Renal pelvis (tissue), 4 donors: ENCODE measurements around the gene TEX51. TPM values are rescaled to one million over a fixed set of nuclear protein-coding genes. Genes with fewer than 3 reads are reported as not detected.
A peak's percentile ranks its signal among the peaks of the same experiment; 100 is the strongest.

ENCODE experiments used
- DNase-seq: peaks from one replicate; pipeline ENCODE4 v3.0.0-alpha.2; 2013
- polyA plus RNA-seq, 3 donors: library from polyadenylated mRNA; unstranded; fragments of 120-200 nt; gene quantifications; one replicate each; pipeline ENCODE4 v1.2.1, GENCODE V29; 2013; ENCODE audit not compliant: insufficient read length in 3 of 3

Gene TEX51
- polyA plus RNA-seq, 3 donors, result 0.11 TPM; not detected in 2

DNA sequence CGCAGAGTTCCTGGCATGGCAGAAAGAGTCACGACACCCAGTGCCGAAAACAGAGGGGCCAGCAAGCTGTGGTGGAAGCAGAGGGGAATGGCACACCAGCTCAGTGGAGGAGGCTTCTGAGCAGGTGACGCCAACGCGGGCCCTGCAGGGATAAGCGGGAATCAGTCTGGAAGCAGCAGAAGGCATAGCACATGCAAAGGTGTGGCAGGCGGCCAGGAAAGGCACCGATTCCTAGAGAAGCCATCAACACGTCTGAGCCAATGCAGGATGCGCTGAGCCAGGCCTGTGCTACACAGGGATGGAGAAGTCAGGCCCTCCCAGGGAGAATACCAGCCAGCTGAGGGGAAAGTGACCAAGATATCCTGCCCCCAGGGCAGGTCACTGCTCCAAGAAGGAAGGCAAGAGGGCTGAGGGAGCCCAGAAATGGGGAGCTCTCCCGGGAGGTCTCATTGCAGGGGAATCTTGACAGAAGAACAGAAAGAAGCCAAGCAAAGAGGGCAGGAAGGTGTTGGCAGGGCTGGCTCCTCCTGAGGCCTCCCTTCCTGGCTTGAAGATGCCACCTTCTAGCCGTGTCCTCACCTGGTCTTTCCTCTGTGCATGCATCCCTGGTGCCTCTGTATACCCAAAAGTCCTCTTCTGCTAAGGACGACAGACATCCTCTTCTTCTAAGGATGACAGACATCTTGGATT is 16.3 kb downstream of the TEX51 start:
- DNase-seq, result no peak

DNA sequence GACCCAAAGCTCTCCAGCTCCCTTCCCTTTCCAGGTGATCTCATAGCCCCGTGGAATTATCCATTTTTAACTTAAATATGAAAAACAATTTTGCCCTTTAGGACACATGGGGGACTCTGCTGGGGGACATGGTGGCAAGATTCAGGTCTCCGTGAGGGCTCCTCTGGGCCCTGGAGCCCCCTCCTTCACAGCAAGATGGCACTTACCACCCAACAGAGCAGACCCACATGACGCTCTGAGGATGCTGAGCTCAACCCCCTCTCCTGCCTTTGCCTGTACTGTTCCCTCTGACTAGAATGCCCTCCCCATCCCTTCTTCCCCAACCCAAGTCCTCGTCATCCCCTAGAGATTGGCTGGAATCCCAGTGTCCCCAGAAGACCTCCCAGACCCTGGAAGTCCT is 17.2 kb downstream of the TEX51 start:
- DNase-seq, result no peak

DNA sequence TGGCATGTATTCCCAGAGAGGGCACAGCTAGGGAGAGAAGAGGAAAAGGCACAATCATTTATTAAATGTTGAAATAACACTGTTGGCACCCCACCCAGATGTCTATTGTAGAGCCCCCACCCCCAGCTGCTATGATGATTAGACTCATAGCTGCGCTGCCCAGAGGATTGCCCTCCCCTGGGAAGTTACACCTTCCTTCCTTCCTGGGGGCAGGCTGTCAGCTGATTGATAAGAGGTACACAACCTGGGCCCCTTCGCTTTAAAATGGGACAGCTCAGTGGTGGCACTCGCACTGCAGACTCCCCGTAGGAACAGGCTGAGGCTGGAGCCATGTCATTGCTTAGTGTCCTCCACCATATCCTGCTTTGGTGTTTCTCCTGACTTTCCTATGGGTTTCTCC is 18.1 kb downstream of the TEX51 start:
- no peak for DNase-seq

GRCh38 chr2:126921066-126921465 is 22.4 kb downstream of the TEX51 start:
- no peak for DNase-seq

- DNase-seq, result no peak
Measured at GRCh38 chr2:126930970-126931590, 32.4 kb downstream of the TEX51 start.

DNA sequence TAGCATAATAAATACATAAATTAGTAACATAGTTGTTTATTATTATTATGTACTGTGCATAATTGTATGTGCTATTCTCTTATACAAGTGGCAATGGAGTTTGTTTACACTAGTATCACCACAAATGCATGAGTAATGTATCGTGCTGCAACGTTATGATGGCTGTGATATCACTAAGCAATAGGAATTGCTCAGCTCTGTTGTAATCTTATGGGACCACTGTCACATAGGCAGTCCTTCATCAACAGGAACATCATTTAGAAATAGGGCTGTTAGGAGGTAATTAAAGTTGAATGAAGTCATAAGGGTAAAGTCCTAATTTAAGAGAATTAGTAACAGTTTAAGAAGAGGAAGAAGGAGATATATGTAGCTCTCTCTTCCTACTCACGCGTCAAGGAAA is 33.8 kb downstream of the TEX51 start:
- no peak for DNase-seq

GRCh38 chr2:126932966-126933710 is 34.4 kb downstream of the TEX51 start:
- peak; percentile 64 for DNase-seq

DNA sequence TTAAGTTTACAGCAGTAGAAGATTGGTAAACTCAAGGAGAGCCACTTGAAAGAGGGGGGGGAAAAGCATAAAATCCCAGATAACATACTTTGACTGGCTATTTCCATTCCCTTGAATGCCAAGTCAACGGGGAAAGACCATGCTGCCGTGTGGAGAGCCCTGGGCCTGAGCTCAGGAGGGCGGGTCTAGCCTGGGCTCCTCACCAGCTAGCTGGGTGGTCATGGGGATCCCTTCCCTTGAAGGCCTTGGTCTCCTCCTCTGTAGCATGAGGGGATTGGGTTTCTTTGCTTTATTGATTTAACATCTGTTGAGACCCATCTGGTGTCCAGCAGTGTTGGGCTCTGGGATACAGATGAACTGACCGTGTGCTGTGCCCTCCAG is 35.0 kb downstream of the TEX51 start:
- no peak for DNase-seq

DNA sequence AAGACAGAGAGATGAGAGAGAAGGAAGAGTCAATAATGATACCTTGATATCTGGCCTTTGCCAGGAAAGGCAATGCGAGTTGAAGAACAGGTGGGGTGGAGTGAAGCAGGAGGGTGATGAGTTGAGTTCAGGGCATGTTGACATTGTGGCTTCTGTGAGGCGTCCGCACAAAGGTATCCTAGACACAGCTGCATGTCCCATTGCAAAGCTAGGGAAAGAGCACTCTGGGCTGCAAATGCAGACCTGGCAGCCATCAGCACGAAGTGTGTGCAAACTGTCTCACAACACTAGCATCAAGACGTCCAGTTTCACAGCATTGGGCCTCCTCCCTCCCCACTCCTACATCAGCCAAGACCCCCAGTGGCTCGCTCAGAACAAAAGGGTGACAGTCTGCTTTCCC is 36.1 kb downstream of the TEX51 start:
- no peak for DNase-seq

GRCh38 chr2:126935774-126936173 is 37.1 kb downstream of the TEX51 start:
- DNase-seq, result no peak

DNA sequence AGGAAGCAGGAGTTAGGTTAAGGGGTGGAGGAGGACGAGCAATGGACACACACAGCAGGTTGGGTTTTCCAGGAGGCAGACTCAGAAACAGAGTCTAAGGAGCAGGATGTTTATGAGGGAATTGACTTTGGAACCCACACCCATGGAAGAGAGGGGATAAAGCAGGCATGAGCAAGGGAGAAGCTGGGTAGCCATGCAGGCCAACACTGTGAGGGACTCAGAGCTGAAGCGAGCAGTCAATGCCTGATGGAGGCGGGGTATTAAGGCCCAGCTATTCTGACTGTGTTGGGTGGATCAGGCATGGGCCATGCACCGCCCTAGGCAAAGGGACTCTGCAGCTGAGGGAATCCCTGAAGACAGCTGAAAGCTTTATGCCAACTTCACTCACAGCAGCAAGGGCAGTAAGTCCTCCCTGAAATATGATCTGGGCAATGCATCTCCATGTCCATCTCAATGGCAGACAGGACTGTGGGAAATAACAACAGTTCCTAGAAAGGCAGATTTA is 37.6 kb downstream of the TEX51 start:
- no peak for DNase-seq

DNA sequence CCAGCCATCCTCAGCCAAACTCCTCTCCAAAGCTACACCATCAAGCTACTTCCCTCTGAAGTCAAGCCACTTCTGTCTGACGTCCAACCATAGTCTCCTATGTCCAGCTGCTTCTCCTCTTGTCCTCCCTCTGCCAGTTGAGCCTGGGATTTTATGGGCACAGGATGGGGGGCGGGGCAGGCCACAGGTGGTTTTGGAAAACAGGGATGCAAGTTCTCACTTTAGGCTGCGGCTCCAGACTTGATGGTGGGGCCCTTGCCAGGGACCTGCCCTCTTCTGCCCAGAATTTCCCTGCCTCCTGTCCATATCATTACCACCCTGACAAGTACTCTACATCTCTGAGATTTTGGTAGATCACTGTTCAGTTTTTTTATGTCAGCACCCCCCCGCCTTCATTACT is 41.6 kb downstream of the TEX51 start:
- DNase-seq, result no peak

GRCh38 chr2:126942427-126943203 is 43.9 kb downstream of the TEX51 start:
- no peak for DNase-seq

DNA sequence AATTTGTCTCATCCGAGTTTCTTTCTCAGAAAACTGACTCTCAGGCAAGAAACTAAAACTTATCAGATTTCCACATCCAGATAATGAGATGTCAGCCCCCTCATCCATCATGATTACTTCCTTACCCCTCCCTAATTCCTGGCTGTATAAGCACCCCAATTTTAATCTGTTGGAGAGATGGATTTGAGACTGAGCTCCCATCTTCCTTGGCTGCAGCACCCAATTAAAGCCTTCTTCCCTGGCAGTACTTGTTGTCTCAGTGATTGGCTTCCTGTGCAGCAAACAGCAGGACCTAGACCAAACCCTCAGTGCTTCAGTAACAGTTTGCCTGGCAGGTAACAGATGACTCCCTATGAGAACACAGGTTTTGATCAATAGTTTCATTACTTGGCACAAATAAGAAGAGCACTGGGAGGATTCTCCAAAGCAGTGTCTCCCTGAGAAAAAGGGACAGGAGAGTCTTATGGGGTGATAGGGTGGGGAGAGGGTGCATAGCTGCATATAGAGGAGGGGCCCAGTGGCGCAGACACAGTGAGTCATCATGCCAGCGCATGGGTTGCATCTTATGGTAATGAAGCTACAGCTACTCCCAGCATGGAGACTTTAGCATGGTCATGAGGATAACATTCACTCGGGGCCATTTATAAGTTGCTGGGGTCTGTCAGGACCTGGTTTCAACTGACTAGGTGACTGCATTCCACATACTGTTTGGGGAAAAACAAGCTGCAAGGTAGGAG is 45.1 kb downstream of the TEX51 start:
- DNase-seq, result no peak

DNA sequence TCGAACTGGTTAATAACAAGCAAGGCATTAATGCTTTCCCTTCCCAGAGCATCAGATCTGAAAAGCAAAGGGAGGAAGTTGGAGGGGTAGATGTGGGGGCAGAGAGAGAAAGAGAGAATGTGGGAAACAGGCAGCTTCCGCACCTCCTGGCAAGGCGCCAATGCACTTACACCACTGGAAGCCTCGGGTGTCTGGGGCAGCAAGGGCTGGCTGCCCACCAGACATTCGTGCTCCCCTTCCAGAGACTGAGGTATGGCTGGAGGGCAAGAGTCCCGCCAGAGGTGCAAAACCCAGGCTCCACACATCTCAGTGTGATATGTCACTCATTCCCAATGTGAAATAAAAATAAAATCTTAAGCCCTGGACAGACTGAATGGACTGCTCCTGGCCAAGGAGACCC is 46.4 kb downstream of the TEX51 start:
- no peak for DNase-seq

GRCh38 chr2:126946318-126947102 is 47.8 kb downstream of the TEX51 start:
- no peak for DNase-seq

GRCh38 chr2:126947103-126947429 is 48.4 kb downstream of the TEX51 start:
- DNase-seq, result no peak

DNA sequence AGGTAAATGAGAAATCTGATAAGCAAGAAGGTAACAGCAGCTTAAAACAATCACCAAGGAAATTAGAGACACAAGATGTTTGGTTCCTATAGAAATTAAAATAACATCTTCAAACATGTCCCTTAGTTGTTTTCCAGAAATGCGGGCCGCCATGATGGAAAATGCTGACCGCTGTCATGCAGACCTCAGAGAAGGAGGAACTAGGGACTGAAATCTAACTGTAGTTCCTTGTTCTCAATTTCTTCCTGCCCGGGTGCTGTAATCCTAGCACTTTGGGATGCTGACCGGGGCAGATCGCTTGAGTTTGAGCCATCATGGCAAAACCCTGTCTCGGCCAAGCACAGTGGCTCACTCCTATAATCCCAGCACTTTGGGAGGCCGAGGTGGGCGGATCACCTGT is 51.1 kb downstream of the TEX51 start:
- DNase-seq, result no peak

GRCh38 chr2:126950504-126950903 is 51.8 kb downstream of the TEX51 start:
- no peak for DNase-seq
